WTC11 (cell line): ENCODE data around the gene WDR54. TPM values are rescaled to one million over a fixed set of nuclear protein-coding genes. Genes with fewer than 3 reads are reported as not detected.

Experiments used
- AFF4 ChIP-seq: sonication (generic); formaldehyde crosslinking; IDR thresholded peaks from 2 replicates; pipeline ENCODE4 v1.8.1; 2023; ENCODE audit warnings: mild to moderate bottlenecking, missing genetic modification reagents, borderline replicate concordance
- AR ChIP-seq: fragments of 250-450 bp; sonication (Bioruptor Pico); IDR thresholded peaks from 2 replicates; pipeline ENCODE4 v1.9.0; 2021; ENCODE audit warnings: mild to moderate bottlenecking
- ATF3 ChIP-seq: sonication (generic); formaldehyde crosslinking; conservative IDR thresholded peaks from 2 replicates; pipeline ENCODE4 v1.8.1; 2022; ENCODE audit warnings: mild to moderate bottlenecking, missing genetic modification reagents
- CREB1 ChIP-seq: sonication (generic); formaldehyde crosslinking; IDR thresholded peaks from 2 replicates; pipeline ENCODE4 v1.8.0; 2023; ENCODE audit warnings: mild to moderate bottlenecking, missing genetic modification reagents
- E2F1 ChIP-seq: sonication (generic); formaldehyde crosslinking; IDR thresholded peaks from 2 replicates; pipeline ENCODE4 v1.8.0; 2022; ENCODE audit warnings: mild to moderate bottlenecking, missing genetic modification reagents
- ELF4 ChIP-seq: sonication (generic); formaldehyde crosslinking; IDR thresholded peaks from 2 replicates; pipeline ENCODE4 v1.8.1; 2022; ENCODE audit warnings: low read depth, mild to moderate bottlenecking, moderate library complexity, missing genetic modification reagents
- FOXK1 ChIP-seq: sonication (generic); formaldehyde crosslinking; IDR thresholded peaks from 2 replicates; pipeline ENCODE4 v1.8.0; 2022; ENCODE audit warnings: mild to moderate bottlenecking, moderate library complexity, missing genetic modification reagents
- FOXP1 ChIP-seq: sonication (generic); formaldehyde crosslinking; IDR thresholded peaks from 2 replicates; pipeline ENCODE4 v1.8.0; 2022; ENCODE audit warnings: missing genetic modification reagents, mild to moderate bottlenecking, moderate library complexity, borderline replicate concordance
- FOXP4 ChIP-seq: sonication (generic); formaldehyde crosslinking; IDR thresholded peaks from 2 replicates; pipeline ENCODE4 v1.8.0; 2022; ENCODE audit warnings: mild to moderate bottlenecking, missing genetic modification reagents
- HMGXB4 ChIP-seq: sonication (generic); formaldehyde crosslinking; IDR thresholded peaks from 2 replicates; pipeline ENCODE4 v1.8.1; 2023; ENCODE audit warnings: mild to moderate bottlenecking, moderate library complexity, missing genetic modification reagents
- MXD4 ChIP-seq: fragments of 250-450 bp; sonication (Bioruptor Pico); IDR thresholded peaks from 2 replicates; pipeline ENCODE4 v1.8.0; 2021; ENCODE audit warnings: mild to moderate bottlenecking, moderate library complexity, borderline replicate concordance
- NFE2L1 ChIP-seq: sonication (generic); formaldehyde crosslinking; IDR thresholded peaks from 2 replicates; pipeline ENCODE4 v1.8.1; 2023; ENCODE audit warnings: missing genetic modification reagents
- NR1H2 ChIP-seq: sonication (generic); formaldehyde crosslinking; IDR thresholded peaks from 2 replicates; pipeline ENCODE4 v1.9.0; 2021; ENCODE audit warnings: mild to moderate bottlenecking, moderate library complexity, missing genetic modification reagents
- NR2C2 ChIP-seq: sonication (generic); formaldehyde crosslinking; IDR thresholded peaks from 2 replicates; pipeline ENCODE4 v1.8.0; 2022; ENCODE audit warnings: mild to moderate bottlenecking, missing genetic modification reagents
- PREB ChIP-seq: sonication (generic); formaldehyde crosslinking; IDR thresholded peaks from 2 replicates; pipeline ENCODE4 v1.8.1; 2022; ENCODE audit warnings: mild to moderate bottlenecking, missing genetic modification reagents, moderate library complexity, borderline replicate concordance
- RORB ChIP-seq: fragments of 250-450 bp; sonication (Bioruptor Pico); IDR thresholded peaks from 2 replicates; pipeline ENCODE4 v1.9.0; 2021; ENCODE audit warnings: mild to moderate bottlenecking
- TCF7 ChIP-seq: sonication (generic); formaldehyde crosslinking; IDR thresholded peaks from 2 replicates; pipeline ENCODE4 v1.8.0; 2022; ENCODE audit warnings: mild to moderate bottlenecking, low read depth, missing genetic modification reagents, moderate library complexity
- TEAD4 ChIP-seq: sonication (generic); formaldehyde crosslinking; IDR thresholded peaks from 2 replicates; pipeline ENCODE4 v1.8.0; 2022; ENCODE audit warnings: mild to moderate bottlenecking, missing genetic modification reagents
- USF2 ChIP-seq: sonication (generic); formaldehyde crosslinking; IDR thresholded peaks from 2 replicates; pipeline ENCODE4 v1.8.1; 2023; ENCODE audit warnings: mild to moderate bottlenecking, missing genetic modification reagents, moderate library complexity
- ZNF281 ChIP-seq: sonication (generic); formaldehyde crosslinking; IDR thresholded peaks from 2 replicates; pipeline ENCODE4 v1.8.0; 2023; ENCODE audit warnings: mild to moderate bottlenecking, missing genetic modification reagents
- total RNA-seq: library from RNA; stranded (reverse); gene quantifications from 3 replicates; pipeline ENCODE4 v1.2.3, GENCODE V29; 2021

WDR54 gene
- total RNA-seq, 1 experiment from 2014 or later, result 55.2 TPM

GRCh38 chr2:74421221-74421870, at the start of gene WDR54, which contains the start of gene C2orf81 (continued):
- no peak for TF ChIP-seq PREB (CRISPR knock-in tag)
- no peak for TF ChIP-seq ELF4
- TF ChIP-seq AR (CRISPR knock-in tag), result no peak
- no peak for TF ChIP-seq NR1H2
- peak; percentile 19; the same call in 1 of the 2 replicates for TF ChIP-seq NFE2L1 (CRISPR knock-in tag)
- no peak for TF ChIP-seq ZNF281 (CRISPR knock-in tag)
- TF ChIP-seq FOXP1 (CRISPR knock-in tag), result no peak
- TF ChIP-seq NR2C2, result 0 out of 2 replicates have a peak, but pooled peaks have one; percentile 45
- TF ChIP-seq E2F1 (CRISPR knock-in tag), result no peak
- TF ChIP-seq TCF7, result 0 out of 2 replicates have a peak, but pooled peaks have one; percentile 8
- TF ChIP-seq AFF4 (CRISPR knock-in tag), result no peak
- peak; percentile 95 for TF ChIP-seq FOXK1 (CRISPR knock-in tag)
- no peak for TF ChIP-seq RORB (CRISPR knock-in tag)
- TF ChIP-seq CREB1 (CRISPR knock-in tag), result 0 out of 2 replicates have a peak, but pooled peaks have one; percentile 32
- TF ChIP-seq ATF3 (CRISPR knock-in tag), result no peak
- TF ChIP-seq FOXP4 (CRISPR knock-in tag), result peak; percentile 90; the same call in 1 of the 2 replicates
- no peak for TF ChIP-seq USF2 (CRISPR knock-in tag)
- peak; percentile 56; the same call in 1 of the 2 replicates for TF ChIP-seq HMGXB4 (CRISPR knock-in tag)
- TF ChIP-seq TEAD4, result no peak
- TF ChIP-seq MXD4 (CRISPR knock-in tag), result no peak
